Fibroblast of villous mesenchyme (primary cell): Measurements from ENCODE around the gene CFDP1. TPM values are rescaled to one million over a fixed set of nuclear protein-coding genes. Genes with fewer than 3 reads are reported as not detected.

Source experiments
- DNase-seq: peaks from one replicate; pipeline ENCODE4 v3.0.0-alpha.2; 2010; ENCODE audit warnings: low read depth
- H3K4me3 ChIP-seq: 2 replicates; pipeline ENCODE4 v1.5.1; 2011; ENCODE audit warnings: low read depth, mild to moderate bottlenecking, low read length
- CTCF ChIP-seq: IDR thresholded peaks from 2 replicates; pipeline ENCODE4 v1.5.1; 2012; ENCODE audit warnings: low read depth, mild to moderate bottlenecking, low read length; ENCODE audit not compliant: insufficient read depth
- total RNA-seq: library from RNA; depleted of rRNA; stranded (reverse); fragments of >200 nt; gene quantifications from 2 replicates; pipeline ENCODE4 v1.2.3, GENCODE V29; 2012

The CFDP1 gene
- total RNA-seq, 1 donor, result 39.7 TPM

GRCh38 chr16:75421820-75422126 lies 11.5 kb downstream of the CFDP1 start:
- TF ChIP-seq CTCF, result no peak
- no peak overlapping the region for H3K4me3 ChIP-seq
- DNase-seq, result no peak

GRCh38 chr16:75420987-75421819 lies 12.1 kb downstream of the CFDP1 start:
- peak overlapping the region; percentile 23 for H3K4me3 ChIP-seq
- TF ChIP-seq CTCF, result no peak
- peak; percentile 69 for DNase-seq

- no peak for DNase-seq
- H3K4me3 ChIP-seq, result no peak overlapping the region
- TF ChIP-seq CTCF, result no peak
These were observed 16.3 kb downstream of the CFDP1 start for GRCh38 chr16:75416904-75417565.

GRCh38 chr16:75415169-75415905 lies 18.0 kb downstream of the CFDP1 start:
- no peak overlapping the region for H3K4me3 ChIP-seq
- no peak for TF ChIP-seq CTCF
- no peak for DNase-seq

- no peak overlapping the region for H3K4me3 ChIP-seq
- TF ChIP-seq CTCF, result no peak
- no peak for DNase-seq
These were observed 19.4 kb downstream of the CFDP1 start for GRCh38 chr16:75413951-75414350.

GRCh38 chr16:75406943-75407342 lies 26.4 kb downstream of the CFDP1 start:
- DNase-seq, result no peak
- H3K4me3 ChIP-seq, result no peak overlapping the region
- TF ChIP-seq CTCF, result no peak
